Ascending aorta (tissue), 2 donors: Measurements from ENCODE around the gene RALGDS. TPM values are rescaled to one million over a fixed set of nuclear protein-coding genes. Genes with fewer than 3 reads are reported as not detected.

ENCODE experiments used
- DNase-seq, 2 donors: peaks; one replicate each; pipeline ENCODE4 v3.0.0-alpha.2; 2019; ENCODE audit warnings: low spot score in 2 of 2
- H3K27ac ChIP-seq, 2 donors: fragments of 200-600 bp; sonication (generic); one replicate each; pipeline ENCODE4 v1.5.1; 2016 to 2017; ENCODE audit warnings: mild to moderate bottlenecking in 1 of 2
- H3K27me3 ChIP-seq: fragments of 200-600 bp; sonication (generic); one replicate; pipeline ENCODE4 v1.5.1; 2017
- H3K36me3 ChIP-seq, 2 donors: fragments of 200-600 bp; sonication (generic); one replicate each; pipeline ENCODE4 v1.5.1; 2016
- H3K4me1 ChIP-seq, 2 donors: fragments of 200-600 bp; sonication (generic); one replicate each; pipeline ENCODE4 v1.5.1; 2016 to 2017; ENCODE audit warnings: mild to moderate bottlenecking in 1 of 2
- H3K4me3 ChIP-seq, 2 donors: fragments of 200-600 bp; sonication (generic); one replicate each; pipeline ENCODE4 v1.5.1; 2016 to 2017; ENCODE audit warnings: mild to moderate bottlenecking in 1 of 2
- H3K9me3 ChIP-seq, 2 donors: fragments of 200-600 bp; sonication (generic); one replicate each; pipeline ENCODE4 v1.5.1; 2016
- intact Hi-C: fragments of 100-400 bp; cut with DNase I; formaldehyde crosslinking; loops from one replicate; pipeline ENCODE4 v1.15.1; 2023
- total RNA-seq: library from RNA; depleted of rRNA; stranded (reverse); fragments of >200 nt; gene quantifications from one replicate; pipeline ENCODE4 v1.1.0, GENCODE V29; 2016
- TF ChIP-seq, protein P1 (sequence below), 3 experiments: fragments of 200-600 bp in 2 of 3; fragments of 450-650 bp in 1 of 3; sonication (generic) in 2 of 3; IDR thresholded peaks; one replicate each; pipeline ENCODE4 v1.5.1; 2016 to 2019; ENCODE audit warnings: antibody characterized with exemption in 3 of 3, mild to moderate bottlenecking in 1 of 3, moderate library complexity in 1 of 3

Gene RALGDS
- total RNA-seq, 1 donor from 2014 or later, result 53.9 TPM

DNA sequence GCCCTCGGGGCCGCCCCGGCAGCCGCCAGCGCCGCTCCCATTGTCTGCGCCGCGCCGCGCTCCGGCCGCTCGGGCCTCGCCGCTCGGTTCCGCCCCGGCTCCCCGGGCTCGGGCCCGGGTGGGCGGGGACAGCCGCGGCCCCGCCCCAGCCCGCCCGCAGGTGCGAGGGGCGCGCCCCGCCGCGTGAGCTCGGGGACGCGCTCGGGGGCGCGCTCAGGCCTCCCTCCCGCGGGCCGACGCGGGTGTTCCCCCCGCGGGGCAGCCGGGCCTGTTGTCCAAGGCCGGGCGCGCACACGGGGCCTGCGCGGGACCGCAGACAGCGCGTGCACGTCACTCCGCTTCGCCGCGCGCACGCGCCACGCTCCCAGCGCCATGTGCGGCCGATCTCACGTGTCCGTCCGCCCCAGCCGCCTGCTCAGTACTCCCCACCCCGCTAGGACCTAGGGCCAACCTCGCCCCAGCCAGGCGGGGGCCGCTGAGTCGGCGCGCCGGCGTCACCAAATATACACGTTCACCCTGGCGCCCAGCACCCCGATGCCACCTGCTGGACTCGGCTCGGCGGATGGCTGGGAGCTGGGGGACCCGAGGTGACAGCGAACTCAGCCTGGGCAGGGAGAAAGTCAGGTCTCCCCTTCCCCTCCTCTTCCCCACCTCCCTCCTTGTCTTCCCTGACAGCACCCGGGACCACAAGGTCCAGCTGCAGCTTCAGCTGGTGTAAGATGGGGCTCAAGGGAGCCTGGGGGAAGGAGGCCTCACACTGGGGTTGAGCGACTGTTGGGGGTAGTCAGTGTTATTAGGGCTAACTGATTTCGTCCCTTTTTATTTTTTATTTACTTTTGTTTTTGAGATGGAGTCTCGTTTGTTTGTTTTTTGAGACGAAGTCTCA is 28.3 kb upstream of the RALGDS start:
- Histone ChIP-seq H3K27ac (peak overlapping the region; percentile 72 to 83), H3K4me1 (peaks cover 6 to 23% of the 10 kb centered on the region in 2 donors)
- intact Hi-C loops, result loop anchor here (1.0 to 10.0 kb wide), 3 partner anchors 28 to 205 kb away; partner anchors contain the start of genes GTF3C5, RALGDS and TSC1

DNA sequence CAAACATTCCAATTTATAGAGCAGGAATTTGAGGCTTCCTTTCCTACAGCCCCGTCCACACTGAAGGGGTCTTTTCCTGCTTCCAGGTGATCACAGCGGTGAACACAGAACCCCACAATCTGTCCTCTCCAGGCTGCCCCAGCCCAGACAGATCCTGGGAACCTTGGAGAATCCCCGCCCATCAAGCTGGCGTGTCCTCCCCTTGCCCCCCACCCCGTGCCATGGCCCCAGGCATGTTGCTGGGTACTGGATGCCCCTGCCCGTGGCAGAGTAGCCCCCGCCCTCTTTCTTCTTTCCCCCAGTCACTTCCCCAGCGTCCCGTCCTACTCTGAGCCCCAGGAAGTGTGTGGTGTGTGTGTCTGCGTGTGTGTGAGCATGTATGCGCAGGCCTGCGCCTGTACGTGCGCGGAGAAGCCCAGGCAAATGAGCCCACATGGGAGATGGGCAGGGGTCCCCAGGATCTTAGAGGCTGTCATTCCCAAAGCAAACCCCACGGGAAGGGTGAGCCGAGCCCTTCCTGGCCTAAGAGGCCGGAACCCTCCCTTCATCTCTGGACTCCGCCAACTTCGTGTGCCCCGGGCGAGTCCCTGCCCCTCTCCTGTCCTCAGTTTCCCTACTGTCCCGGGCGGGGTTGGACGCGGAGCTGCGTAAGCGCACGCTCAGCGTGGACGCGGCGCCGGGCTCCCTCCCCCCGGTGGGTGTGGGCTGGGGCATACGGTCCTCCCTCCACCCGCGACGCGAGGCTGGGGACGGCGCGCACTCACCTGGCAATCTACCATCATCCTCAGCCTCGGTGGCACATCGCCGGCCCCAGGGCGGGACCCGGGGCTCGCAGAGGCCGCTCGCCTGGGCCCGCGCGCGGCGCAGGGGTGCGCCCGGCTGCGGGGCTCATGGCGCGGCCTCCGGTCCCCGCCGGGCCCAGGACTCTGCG is 27.4 kb upstream of the RALGDS start:
- TF ChIP-seq, protein P1, sequence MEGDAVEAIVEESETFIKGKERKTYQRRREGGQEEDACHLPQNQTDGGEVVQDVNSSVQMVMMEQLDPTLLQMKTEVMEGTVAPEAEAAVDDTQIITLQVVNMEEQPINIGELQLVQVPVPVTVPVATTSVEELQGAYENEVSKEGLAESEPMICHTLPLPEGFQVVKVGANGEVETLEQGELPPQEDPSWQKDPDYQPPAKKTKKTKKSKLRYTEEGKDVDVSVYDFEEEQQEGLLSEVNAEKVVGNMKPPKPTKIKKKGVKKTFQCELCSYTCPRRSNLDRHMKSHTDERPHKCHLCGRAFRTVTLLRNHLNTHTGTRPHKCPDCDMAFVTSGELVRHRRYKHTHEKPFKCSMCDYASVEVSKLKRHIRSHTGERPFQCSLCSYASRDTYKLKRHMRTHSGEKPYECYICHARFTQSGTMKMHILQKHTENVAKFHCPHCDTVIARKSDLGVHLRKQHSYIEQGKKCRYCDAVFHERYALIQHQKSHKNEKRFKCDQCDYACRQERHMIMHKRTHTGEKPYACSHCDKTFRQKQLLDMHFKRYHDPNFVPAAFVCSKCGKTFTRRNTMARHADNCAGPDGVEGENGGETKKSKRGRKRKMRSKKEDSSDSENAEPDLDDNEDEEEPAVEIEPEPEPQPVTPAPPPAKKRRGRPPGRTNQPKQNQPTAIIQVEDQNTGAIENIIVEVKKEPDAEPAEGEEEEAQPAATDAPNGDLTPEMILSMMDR (IDR thresholded peaks at IDR 0.05), result peak in 1 of 3 experiments; percentile 17
- Histone ChIP-seq H3K27me3 (no peaks in the 10 kb centered on the region), H3K36me3 (no peaks in the 10 kb centered on the region), H3K4me3 (peak overlapping the region; percentile 81 to 84), H3K9me3 (no peaks in the 10 kb centered on the region), H3K4me1 (peaks cover 10 to 28% of the 10 kb centered on the region in 2 donors), H3K27ac (peak overlapping the region; percentile 78 to 83)
- no peak for DNase-seq
- intact Hi-C loops, result loop anchor here (1.0 to 10.0 kb wide), 3 partner anchors 27 to 204 kb away; partner anchors contain the start of genes GTF3C5, RALGDS and TSC1

More for the DNA sequence above, 28.3 kb upstream of the RALGDS start:
- Histone ChIP-seq H3K36me3 (no peaks in the 10 kb centered on the region), H3K4me3 (peak overlapping the region; percentile 81 to 84), H3K27me3 (no peaks in the 10 kb centered on the region), H3K9me3 (no peaks in the 10 kb centered on the region)
- TF ChIP-seq, protein P1 (IDR thresholded peaks at IDR 0.05), result peak in 2 of 3 experiments; percentile 24 to 37
- peak; percentile 77 to 94 for DNase-seq

DNA sequence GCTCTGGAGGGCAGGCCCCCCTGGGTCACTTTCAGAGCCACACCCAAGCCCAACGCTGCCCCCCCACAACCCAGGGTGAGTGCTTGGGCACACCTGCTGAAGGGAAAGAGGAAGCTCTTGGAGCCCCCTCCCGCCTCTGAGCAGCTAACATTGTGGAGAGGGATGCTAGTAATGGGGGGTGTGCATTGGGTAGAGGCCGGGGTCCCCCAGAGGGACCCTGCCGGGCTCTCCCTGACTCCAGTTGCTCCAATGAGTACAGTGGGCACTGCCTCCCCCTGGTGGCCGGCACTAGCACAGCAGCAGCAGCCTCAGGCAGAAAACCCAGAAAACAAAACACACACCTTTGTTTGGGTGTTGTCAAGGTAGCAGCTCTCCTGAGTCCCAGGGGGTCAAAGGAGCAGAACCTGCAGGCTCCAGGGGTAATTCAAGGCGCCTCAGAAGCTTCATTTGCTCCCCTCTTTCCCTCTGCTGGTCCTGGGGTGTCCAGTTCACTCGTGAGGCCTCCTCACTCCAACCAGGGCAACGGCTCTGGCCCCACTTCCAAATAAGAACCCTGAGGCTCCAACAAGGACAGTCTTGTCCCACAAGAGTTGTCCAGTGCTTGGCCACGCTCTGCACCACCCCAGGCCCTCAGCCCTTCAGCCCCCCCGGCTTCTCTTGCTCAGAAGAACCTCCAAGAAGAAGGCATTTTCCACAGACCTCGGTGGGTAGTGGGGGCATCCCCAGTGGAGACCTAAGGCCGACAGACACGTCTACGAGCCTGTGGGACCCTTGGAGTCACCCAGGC is 26.6 kb upstream of the RALGDS start:
- Histone ChIP-seq H3K27ac (peak overlapping the region; percentile 78 to 83), H3K4me3 (peak overlapping the region; percentile 81 to 84), H3K4me1 (peaks cover 10 to 28% of the 10 kb centered on the region in 2 donors), H3K9me3 (no peaks in the 10 kb centered on the region), H3K27me3 (no peaks in the 10 kb centered on the region), H3K36me3 (no peaks in the 10 kb centered on the region)
- intact Hi-C loops, result loop anchor here (2.0 to 10.0 kb wide), 2 partner anchors 117 to 203 kb away; partner anchors contain the start of genes GTF3C5 and TSC1
- DNase-seq, result peak in 1 of 2 donors; percentile 85
- TF ChIP-seq, protein P1 (IDR thresholded peaks at IDR 0.05), result peak; percentile 93 to 99 (median 98)

DNA sequence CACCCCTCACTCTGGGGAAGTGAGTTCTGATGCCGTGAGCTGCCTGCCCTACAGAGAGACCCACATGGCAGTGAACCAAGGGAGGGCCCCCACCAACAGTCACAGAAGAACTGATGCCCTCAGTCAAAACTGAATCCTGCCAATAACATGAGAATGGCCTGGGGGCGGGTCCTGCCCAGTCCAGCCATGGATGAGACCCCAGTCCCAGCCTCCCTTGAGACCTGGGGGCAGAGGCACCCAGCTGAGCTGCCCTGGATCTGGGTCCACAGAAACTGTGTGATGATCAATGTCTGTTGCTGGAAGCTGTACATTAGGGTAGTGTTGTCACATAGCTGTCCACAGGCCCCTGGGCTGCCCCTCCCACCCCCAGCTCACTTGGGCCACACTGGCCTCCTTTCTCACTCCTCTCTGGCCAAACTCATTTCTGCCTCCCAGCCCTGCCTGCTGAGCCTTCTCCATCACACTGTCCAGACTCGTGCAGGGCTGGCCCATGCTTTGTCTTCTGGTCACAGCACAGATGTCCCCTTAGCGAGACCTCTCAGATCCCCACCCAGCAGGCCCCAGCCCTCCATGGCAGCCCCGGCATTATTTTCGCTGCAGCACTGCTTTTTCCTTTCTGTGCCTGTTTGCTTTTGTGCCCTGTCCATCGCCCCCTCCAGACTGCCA is 25.8 kb upstream of the RALGDS start:
- TF ChIP-seq, protein P1 (IDR thresholded peaks at IDR 0.05), result no peak
- H3K27ac ChIP-seq, result no peak overlapping the region

More for the DNA sequence above, 25.8 kb upstream of the RALGDS start:
- no peaks in the 10 kb centered on the region for H3K27me3 ChIP-seq
- intact Hi-C loops, result loop anchor here (10.0 kb wide), 1 partner anchor 202 kb away; the partner anchor contains the start of gene TSC1
- peaks cover 10 to 28% of the 10 kb centered on the region in 2 donors for H3K4me1 ChIP-seq
- H3K36me3 ChIP-seq, result no peaks in the 10 kb centered on the region
- DNase-seq, result no peak
- H3K9me3 ChIP-seq, result no peaks in the 10 kb centered on the region
- no peak overlapping the region for H3K4me3 ChIP-seq
